ENCODE measurements around the gene EVI2B.
"Not testable (repeated sequence)": the region's sequence is repeated elsewhere in the genome, so short reads cannot be mapped to it uniquely, and the experiment has no call there.

Gene EVI2B

DNA sequence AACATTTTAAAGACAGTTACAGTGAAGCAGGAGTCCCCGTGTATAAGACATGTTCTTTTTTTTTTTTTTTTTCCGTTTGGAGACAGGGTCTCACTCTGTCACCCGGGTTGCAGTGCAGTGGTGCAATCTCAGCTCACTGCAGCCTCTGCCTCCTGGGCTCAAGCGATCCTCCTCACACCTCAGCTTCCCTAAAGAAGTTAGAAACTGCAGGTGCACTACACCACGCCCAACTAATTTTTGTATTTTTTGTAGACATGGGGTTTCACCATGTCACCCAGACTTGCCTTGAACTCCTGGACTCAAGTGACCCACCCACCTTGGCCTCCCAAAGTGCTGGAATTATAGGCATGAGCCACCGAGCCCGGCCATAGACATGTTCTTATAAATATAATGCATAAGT, 3.0 kb downstream of the EVI2B start:
- DNase-seq (ENCODE audit: insufficient read length, low spot score) (no peak), FAIRE-seq (no peak)

GRCh38 chr17:31310260-31310659, 3.6 kb downstream of the EVI2B start:
- FAIRE-seq (no peak), DNase-seq (ENCODE audit: insufficient read length, low spot score) (no peak)

DNA sequence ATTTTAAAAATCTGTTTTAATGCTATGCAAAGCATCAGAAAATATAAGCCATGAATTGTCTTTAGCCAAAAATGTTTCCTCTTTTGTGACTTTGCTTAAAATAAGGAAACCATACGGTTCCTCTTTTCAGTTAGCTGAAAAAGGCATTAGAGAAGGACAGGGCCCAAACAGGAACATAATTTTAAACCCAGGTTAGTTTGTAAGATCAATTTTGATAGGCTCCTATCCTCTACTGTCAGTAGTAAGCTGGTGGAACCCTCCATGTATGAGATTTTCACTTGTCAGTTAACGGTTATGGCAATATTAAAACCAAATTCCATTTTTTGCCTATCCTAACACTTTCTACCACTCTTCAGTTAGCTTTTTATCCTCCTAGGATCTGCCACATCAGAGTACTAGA, 4.3 kb downstream of the EVI2B start:
- FAIRE-seq, result no peak
- no peak for DNase-seq (ENCODE audit: insufficient read length, low spot score)

DNA sequence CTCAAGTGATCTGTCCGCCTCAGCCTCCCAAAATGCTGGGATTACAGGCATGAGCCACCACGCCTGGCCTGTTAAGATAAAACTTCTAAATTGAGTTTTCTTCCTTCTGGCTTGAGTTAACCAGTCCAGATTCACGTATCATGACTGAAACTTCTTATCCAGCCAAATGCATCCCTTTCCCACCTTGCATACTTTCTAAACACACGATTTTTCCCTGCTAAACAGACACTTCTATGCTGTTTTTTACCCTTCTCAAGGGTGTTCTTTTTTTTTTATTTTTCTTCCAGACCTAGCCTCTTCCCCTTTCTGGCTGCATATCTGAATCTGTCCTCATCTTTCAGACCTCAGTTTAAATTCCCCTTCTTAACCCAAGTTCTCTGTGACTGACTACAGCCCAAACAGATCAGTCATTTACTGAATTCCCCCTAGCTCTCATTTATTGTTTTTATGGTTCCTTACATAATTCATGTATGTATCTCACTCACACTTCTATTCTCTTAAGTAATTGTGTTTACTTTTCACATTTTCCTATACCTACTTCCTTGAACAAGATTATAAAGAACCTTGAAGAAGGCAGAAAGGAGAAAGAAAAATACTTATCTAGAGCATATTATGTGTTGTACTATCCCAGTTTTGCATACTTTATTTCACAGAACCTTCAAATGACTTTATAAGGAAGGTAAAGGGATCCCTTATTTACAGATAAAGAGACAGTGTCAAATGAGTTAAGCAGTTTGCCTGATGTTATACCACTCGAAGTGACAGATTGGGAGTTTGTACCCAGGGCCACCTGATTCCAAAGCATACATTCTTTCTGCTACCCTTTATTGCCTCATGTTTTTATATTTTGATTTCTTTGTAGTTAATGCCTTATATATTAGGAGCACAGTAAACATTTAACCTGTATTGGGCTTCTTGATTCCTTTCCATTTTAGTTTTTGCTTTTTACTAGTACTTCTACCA, 5.2 kb downstream of the EVI2B start:
- FAIRE-seq (no peak), DNase-seq (ENCODE audit: insufficient read length, low spot score) (no peak)

DNA sequence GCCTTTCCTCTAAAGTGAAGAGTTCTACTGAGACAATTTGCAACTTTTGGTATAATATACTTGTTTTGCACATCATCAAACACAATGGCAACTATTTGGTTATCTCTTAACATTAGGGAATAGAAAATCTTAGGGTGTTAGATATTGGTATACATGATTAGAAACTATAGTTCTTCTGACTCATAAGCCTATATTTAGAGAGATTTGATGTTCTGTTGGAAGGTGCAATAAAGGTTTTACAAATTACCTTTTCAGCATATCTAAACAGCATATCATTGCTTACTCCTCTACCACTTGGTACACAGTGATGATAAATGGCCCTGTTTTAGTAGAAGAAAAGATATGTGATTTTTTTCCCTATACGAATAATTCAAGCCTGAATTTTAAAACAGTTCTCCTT, 6.2 kb downstream of the EVI2B start:
- no peak for FAIRE-seq
- no peak for DNase-seq (ENCODE audit: insufficient read length, low spot score)

GRCh38 chr17:31299624-31300023, 14.2 kb downstream of the EVI2B start:
- no peak for DNase-seq (ENCODE audit: insufficient read length, low spot score)
- FAIRE-seq, result no peak

DNA sequence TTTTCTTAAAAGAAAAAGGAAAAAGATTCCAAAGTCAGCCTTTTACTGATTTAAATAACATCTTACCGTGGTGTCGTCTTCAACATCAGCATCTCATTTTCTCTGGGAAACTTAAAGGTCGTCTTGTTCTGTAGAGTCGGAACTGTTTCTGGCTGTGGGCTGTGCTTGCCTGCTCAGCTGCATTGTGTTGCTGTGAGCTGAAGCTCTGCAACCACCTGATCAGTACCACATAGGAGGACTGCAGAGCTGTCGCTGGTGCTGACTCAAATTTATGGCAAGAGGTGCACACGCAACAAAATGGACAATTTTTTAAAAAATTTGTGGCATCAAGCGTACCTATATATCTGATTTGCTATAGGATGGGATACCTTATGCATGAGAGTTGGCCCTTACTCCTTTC, 16.8 kb downstream of the EVI2B start, which contains the start of gene OMG:
Gene OMG, minus strand, starts transcription at position 150 of the 400 bp plus-strand sequence. CDS start 908 bp downstream, outside the sequence.
- FAIRE-seq (no peak), DNase-seq (ENCODE audit: insufficient read length, low spot score) (no peak)

DNA sequence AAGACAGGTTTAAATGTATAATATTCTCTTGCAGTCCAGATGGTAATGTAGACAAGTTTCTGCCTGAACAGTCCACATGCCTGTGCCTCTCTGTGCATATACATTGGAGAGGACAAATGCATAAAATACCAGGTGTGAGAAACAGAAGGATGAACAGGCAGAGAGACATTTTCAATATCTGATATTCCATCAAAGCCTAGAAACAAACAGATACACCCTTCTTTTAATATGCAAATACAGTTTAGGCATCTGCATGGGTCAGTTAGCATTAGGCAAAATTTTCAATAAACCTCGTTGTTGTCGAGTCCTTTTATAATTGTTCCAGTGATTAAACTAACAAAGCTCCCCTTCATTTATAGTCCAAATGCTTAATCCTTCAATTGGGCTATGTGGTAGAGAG, 17.7 kb downstream of the EVI2B start:
- FAIRE-seq (peak; percentile 31), DNase-seq (ENCODE audit: insufficient read length, low spot score) (no peak)

DNA sequence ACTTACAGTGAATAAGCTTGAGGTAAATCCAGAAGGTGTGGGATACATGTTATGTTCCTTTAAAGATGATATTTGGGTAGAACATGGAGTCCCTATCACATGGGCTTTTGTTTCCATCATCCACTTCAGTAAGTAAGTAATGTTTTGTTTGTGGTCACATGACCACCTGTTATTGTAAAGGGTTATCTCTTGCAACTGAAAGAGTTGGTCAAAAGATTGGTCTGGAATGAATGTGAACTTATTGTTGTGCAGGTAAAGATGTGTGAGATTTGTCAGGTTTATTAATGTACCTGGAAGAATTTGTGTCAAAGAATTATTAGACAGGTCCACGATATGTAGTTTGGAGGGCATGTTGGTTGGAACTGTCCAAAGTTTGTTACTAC, 18.4 kb downstream of the EVI2B start:
- DNase-seq (ENCODE audit: insufficient read length, low spot score) (no peak), FAIRE-seq (peak; percentile 26)

GRCh38 chr17:31294820-31295488, 18.9 kb downstream of the EVI2B start:
- DNase-seq (ENCODE audit: insufficient read length, low spot score) (no peak), FAIRE-seq (no peak)

DNA sequence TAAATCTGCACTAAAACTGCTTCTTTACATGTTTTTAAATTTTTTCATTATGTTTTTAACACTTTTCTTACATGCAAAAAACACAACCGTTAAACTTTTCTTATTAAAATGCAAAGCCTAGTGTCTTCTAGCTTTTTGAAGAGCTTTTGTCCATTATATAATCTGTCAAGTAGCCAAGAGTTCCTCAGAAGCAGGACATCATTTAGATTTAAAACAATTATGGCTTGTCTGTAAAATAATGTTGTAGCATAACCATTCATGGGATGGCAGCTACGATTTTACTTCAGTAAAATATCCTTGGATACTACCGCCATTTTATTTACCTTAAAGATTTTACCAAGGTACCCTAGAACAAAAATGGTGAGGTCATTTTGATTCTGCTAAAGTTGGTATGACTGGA, 19.6 kb downstream of the EVI2B start:
- no peak for DNase-seq (ENCODE audit: insufficient read length, low spot score)

GRCh38 chr17:31293581-31293980, 20.3 kb downstream of the EVI2B start:
- no peak for FAIRE-seq
- DNase-seq (ENCODE audit: insufficient read length, low spot score), result no peak

More for the DNA sequence above, 19.6 kb downstream of the EVI2B start:
- no peak for FAIRE-seq

GRCh38 chr17:31291820-31292219, 22.0 kb downstream of the EVI2B start:
- FAIRE-seq (peak; percentile 83), DNase-seq (ENCODE audit: insufficient read length, low spot score) (no peak)

- DNase-seq (ENCODE audit: insufficient read length, low spot score), result no peak
- no peak for FAIRE-seq
These were observed 24.1 kb downstream of the EVI2B start for GRCh38 chr17:31289790-31290189.

GRCh38 chr17:31287932-31288331, 25.9 kb downstream of the EVI2B start:
- not testable (repeated sequence) for DNase-seq (ENCODE audit: insufficient read length, low spot score); FAIRE-seq

GRCh38 chr17:31286587-31286986, 27.3 kb downstream of the EVI2B start:
- DNase-seq (ENCODE audit: insufficient read length, low spot score), result no peak

GRCh38 chr17:31283841-31284240, 30.0 kb downstream of the EVI2B start:
- no peak for DNase-seq (ENCODE audit: insufficient read length, low spot score)
- no peak for FAIRE-seq

More at GRCh38 chr17:31286587-31286986, 27.3 kb downstream of the EVI2B start:
- FAIRE-seq, result no peak

GRCh38 chr17:31281061-31281460, 32.8 kb downstream of the EVI2B start:
- FAIRE-seq (no peak), DNase-seq (ENCODE audit: insufficient read length, low spot score) (no peak)

DNA sequence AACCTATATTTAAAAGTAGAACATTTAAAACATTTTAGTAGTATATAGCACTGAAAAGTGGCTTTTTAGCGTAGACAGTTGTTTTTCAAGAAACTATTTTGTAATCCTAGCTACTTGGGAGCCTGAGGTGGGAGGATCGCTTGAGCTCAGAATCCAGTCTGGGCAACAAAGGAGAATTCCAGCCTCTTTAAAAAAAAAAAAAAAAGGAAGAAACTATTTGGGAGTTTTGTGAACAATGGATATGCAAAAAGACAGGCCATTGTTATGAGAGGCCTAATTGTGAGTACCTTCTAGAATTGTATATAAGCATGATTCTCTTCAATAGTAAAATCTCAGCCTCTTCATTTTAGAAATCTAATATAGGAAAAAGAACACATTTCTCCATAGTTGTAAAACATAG, 34.5 kb downstream of the EVI2B start:
- FAIRE-seq (no peak), DNase-seq (ENCODE audit: insufficient read length, low spot score) (no peak)

DNA sequence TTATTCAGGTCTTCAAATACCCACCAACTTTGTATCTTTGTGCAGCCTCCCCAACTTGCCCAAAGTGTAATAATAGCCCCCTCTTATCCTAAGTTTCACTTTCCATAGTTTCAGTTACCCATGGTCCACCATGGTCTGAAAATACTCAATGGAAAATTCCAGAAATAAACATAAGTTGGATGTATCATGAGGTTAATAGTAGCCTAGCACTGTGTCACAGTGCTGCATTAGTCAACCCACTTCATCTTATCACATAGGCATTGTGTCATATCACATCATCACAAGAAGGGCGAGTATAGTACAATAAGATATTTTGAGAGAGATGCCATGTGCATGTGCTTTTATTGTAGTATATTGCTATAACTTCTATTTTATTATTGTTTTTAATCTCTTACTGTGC, 38.7 kb downstream of the EVI2B start:
- DNase-seq (ENCODE audit: insufficient read length, low spot score) (no peak), FAIRE-seq (no peak)

- DNase-seq (ENCODE audit: insufficient read length, low spot score) (peak; percentile 37), FAIRE-seq (no peak)
These were observed 39.6 kb downstream of the EVI2B start for GRCh38 chr17:31274252-31274651.

DNA sequence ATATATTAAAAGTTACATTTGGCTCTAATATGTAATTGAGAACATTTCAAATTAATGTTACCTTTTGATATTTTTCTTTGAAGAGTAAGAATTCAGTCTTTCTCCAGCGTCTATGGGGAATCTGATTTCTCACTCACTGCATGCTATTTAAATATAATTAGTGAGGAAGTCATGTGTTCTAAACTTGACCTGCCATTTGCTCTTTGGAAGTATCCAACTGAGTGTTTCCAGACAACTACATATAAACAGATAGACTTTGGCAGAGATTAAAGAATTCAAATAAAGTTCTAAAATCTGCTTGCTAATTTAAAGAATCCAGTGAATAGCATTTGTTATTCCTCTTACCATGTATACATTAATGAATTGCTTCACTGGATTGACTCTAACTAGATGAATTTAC, 40.3 kb downstream of the EVI2B start:
- FAIRE-seq (no peak), DNase-seq (ENCODE audit: insufficient read length, low spot score) (no peak)
